Fibroblast of skin of right quadriceps (primary cell): ENCODE data around the gene CCDC138.

Source experiments
- DNase-seq: peaks from one replicate; pipeline ENCODE4 v3.0.0-alpha.2; 2013

The CCDC138 gene

GRCh38 chr2:108898315-108899082 is 111.9 kb downstream of the CCDC138 start:
- no peak for DNase-seq

DNA sequence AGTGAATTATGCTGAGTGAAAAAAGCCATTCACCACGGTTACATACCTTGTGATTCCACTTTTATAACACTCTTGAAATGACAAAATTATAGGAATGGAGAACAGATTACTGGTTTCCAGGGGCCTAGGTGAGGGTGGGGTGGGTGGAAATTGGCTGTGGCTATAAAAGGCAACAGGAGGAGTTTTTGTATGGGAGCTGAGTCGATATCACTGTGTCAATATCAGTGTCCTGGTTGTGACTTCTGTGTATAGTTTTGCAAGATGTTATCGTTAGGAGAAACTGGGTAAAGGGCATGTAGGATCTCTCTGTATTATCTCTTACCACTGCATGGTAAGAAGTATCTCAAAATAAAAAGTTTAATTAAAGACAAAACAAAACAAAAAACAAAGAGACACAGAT is 118.1 kb downstream of the CCDC138 start:
- no peak for DNase-seq

DNA sequence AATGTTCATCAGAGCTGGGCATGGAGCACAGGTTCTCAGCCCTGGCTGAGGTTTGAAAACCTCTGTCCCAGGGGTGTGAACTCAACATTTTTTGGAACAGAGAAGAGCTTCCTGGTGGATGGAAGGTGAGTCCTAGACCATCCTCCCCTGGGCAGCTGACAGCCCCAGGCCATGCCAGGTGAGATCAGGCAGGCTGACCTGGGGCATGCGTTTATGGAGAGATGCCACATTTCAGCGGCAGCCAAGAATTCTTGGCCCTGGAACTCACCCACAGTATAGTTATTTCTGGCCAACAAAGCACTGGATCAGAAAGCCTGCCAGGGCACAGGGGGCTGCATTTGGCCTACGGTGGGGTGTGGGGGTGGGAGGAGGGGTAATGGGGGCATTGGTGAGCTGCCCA is 118.6 kb downstream of the CCDC138 start:
- DNase-seq = no peak

GRCh38 chr2:108905906-108906305 is 119.3 kb downstream of the CCDC138 start:
- DNase-seq = no peak

- DNase-seq = no peak
Measured at GRCh38 chr2:108906403-108907077, 120.0 kb downstream of the CCDC138 start.

- no peak for DNase-seq
Measured at GRCh38 chr2:108907822-108908712, 121.5 kb downstream of the CCDC138 start.

DNA sequence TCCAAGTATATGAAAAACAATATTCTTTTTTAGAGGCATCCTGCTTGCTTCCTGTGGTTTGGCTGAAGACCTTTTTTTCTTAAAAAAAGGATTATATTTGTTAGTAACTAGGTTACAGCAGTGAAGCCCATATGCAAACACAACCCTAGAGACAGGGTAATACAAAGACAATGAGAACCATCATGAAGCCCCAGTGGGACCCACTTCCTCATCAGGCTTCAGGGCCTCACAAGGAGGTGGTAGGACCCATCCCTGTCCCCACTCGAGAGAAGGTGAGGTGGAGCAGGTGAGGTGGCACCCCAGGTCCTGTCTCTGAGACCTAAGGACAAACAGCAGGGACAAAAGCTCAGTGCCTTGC is 122.1 kb downstream of the CCDC138 start:
- no peak for DNase-seq

- DNase-seq = no peak
Measured at GRCh38 chr2:108909275-108909823, 122.8 kb downstream of the CCDC138 start.

GRCh38 chr2:108910011-108910431 is 123.5 kb downstream of the CCDC138 start:
- DNase-seq = no peak

DNA sequence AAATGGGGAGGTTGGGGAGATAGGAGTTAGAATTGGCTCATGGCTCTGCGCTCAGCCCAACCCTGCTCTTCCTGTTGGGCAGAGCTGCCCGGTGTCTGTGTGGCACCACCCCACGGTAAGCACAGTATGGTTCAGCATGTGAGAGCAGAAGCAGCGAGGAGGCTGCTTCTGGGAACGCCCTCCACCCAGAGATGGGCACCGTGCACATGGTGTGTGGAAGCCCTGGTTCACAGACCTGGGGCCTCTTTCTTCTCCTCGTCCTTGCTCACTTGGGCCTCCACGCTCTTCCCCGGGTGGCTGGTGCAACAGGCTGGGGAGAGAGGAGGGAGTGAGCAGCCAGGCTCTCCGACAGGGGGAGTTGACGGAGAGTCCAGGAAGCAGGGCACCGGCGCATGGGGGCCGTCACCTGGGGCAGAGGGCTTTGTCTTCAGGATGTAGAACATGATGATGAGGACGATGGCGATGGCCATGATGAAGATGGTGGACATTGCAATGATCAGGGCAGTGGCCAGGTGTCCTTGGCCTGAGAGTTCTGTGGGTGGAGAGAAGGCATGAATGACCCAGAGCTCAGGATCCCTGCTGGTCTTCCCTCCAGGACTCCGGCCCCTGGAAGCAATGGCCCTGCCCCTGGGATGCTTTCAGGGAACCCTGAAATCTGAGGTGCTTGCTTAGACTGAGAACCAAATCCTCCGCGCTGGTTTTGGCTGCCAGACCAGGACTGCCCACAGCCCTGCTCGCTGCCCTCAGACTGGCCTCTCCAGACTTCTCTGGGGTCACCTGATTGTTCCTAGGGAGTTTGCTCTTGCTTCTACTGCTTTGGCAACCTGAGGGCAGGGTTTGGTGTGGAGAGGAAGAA is 124.2 kb downstream of the CCDC138 start:
- DNase-seq = no peak

DNA sequence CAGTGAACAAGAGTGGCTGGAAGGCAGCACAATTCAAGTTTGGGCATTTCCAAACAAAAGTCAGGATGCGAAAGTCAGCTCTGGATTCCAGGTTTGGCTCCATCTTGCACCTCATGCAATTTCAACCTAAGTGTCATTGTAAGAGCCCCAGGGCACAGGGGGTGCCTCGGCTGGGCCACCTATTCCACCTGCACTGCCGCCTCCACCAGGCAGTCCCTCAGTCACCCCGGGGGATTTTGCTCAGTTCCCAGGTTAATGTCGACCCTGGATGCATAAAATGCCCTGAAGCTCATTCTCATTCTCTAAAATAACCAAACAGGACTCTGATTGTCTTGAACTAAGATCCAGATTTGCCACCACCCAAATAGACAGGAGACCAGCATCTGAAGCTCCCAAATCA is 124.8 kb downstream of the CCDC138 start:
- no peak for DNase-seq

DNA sequence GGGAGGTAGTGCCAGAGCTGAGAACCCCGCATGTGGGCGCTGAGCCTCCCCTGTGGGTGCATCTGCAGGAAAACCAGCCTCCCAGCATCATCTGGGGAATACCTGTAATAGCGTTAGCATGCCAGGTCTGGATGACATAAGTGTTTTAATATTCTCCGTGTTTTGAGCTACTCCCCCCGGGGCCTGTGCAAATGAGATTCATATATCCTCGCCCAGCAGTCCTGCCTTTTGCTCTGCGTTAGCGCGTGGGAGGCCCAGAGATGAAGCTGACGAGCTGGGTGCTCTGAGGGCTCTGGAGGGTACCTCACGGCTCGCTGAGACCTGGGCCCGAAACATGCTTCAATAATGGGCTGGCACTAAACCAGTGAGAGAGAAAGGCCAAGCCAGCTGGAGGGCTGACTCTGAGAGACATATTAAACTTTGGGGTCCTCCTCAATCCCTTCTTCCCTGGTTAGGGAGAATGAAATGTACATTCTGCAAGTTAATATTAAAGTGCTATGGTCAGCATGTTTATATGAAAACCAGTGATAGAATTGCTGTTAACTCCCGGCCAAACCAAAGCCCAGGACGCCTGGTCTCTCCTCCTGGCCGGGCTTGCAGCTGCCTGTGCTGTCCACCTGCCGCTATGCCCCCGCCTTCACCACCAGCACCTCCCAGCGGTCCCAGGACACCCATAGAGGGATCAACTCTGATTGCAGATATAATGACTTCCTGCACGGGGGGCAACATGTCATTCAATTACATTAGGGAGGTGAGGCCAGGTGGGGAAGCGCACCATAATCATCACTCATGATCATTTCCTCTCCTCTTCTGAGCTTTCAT is 125.4 kb downstream of the CCDC138 start:
- no peak for DNase-seq

DNA sequence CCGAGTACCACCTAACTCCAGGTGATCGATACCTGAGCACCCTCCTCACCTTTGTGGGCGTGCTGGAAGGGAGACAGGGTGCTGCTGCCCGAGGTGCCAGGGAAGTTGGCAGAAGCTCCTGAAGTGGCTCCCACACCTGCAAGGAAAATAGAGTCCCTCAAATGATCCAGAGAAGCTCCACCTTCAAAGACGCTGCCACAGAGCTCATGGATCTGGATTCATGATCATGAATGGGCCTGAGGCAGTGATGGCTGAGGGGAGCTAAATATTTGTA is 126.0 kb downstream of the CCDC138 start:
- DNase-seq = no peak

DNA sequence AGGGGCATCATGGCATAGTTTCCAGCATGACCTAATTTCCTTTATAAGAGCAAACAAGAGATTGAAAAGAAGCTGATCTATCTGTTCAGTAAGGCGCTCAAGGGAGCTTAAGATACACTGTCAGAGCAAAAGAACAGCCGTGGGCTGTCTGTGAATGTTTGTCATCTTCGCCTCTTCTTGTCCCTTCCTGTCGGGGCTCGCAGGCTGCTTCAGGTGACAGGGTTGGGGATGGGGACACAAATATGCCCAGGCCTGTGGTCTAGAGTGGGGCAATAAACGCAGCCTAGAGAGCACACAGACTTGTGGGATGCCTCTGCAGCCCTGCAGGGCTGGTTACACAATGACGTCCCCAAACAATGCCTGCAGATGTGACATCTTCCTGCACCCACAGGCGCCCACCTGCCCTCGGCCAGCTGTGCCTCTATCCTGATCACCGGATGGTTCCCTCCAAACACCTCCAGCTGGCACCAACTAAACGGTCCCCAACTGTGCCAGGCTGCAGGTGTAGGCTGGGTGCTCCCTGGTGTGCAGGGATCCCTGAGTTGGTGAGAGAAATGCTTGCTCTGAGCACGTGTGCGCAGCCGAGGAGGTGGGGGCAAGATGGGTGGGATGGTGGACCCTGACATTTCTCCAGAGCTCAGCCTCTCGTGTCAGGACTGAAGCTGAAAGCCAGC is 129.7 kb downstream of the CCDC138 start:
- no peak for DNase-seq

GRCh38 chr2:108916796-108917421 is 130.3 kb downstream of the CCDC138 start:
- DNase-seq = no peak

- DNase-seq = no peak
Measured at GRCh38 chr2:108917526-108917925, 131.0 kb downstream of the CCDC138 start.

GRCh38 chr2:108918156-108918874 is 131.7 kb downstream of the CCDC138 start:
- DNase-seq = no peak

DNA sequence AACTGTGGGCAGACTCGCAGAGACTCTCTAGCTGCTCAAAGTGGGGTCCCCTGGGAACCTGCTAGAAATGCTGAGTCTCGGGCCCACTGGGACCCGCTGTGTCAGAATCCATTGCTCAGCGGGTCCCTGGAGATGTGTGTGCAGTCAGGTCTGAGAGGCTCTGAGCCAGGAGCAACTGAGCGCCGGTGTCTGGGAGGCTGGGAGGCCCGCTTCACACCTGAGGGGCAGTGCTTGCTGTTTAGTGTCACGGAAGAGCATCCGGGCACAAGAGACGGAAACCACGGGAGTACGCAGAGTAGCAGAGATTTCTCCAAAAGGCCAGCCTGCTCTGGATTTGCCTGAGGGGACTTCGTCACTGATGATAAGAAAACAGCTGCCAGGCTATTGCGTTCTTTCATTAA is 132.4 kb downstream of the CCDC138 start:
- no peak for DNase-seq

GRCh38 chr2:108919571-108920373 is 133.2 kb downstream of the CCDC138 start:
- DNase-seq = no peak
